HG03135 (cell line): ENCODE data around the gene CACNA1F.
A peak's percentile ranks its signal among the peaks of the same experiment; 100 is the strongest.

Experiments
- ATAC-seq: cut with Tn5 transposase; IDR thresholded peaks from one replicate; pipeline ENCODE4 v1.9.1; 2021; ENCODE audit warnings: mild to moderate bottlenecking, moderate library complexity; ENCODE audit not compliant: unreplicated experiment

The CACNA1F gene

DNA sequence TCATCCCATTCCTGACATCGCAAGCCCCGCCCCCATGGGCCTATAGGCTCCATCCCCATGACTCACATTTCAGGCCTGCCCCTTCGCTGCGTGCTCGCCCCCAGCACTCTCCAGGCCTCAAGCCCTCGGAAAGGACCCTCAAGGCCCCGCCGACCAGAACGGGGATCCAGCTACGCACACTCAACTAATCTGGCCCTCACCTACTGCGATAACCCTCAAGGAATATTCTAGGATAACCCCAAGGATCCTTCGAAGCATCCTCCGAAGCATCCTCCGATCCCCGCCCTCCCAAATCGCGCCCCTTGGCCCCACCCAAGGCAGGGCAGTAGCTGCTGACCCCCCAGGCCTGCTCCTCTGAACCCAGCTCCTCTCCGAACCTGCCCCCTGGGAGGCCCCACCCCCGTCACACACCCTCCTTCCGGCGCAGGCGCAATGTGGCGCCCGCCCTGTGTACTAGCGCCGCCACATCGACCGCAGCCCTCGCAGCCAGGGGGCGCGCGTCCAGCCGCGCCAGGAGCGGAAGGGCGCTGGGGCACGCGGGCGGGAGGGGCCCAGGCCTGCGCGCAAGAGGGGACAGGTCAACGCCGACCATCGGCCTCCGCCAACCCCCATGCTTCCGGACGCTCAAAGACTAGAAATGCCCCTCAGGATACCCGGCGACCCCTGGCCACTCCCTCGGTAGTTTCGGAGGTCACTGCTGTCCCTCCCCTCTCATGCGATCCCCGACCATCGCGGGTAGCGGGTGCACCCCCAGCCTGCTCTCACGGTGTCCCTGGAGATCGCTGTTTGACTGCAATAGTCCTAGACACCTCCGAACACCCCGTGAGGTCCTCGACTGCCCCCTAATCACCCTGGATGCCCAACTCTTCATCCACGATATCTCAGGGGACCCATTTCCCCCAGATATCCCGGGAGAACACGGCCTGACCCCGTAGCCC lies 77.0 kb downstream of the CACNA1F start:
- ATAC-seq, result peak; percentile 86

GRCh38 chrX:49155243-49155899 lies 77.8 kb downstream of the CACNA1F start:
- ATAC-seq, result no peak
